ENCODE data around the gene TIMM50. TPM values are rescaled to one million over a fixed set of nuclear protein-coding genes. Genes with fewer than 3 reads are reported as not detected.
"Not testable (repeated sequence)": the region's sequence is repeated elsewhere in the genome, so short reads cannot be mapped to it uniquely, and the experiment has no call there.

The TIMM50 gene
- polyA plus RNA-seq, 1 donor from 2014 or later = 66.2 TPM

GRCh38 chr19:39448271-39448670 is 32.4 kb upstream of the TIMM50 start:
- no peaks in the 10 kb centered on the region for H3K27me3 ChIP-seq (ENCODE audit: insufficient read depth, low read depth, low read length)
- H3F3A ChIP-seq (ENCODE audit: insufficient read depth, low read length, poor library complexity, severe bottlenecking) = no peaks in the 10 kb centered on the region
- no peak overlapping the region for H3K4me2 ChIP-seq (ENCODE audit: low read length)
- H2AFZ ChIP-seq (ENCODE audit: low read depth, low read length) = no peak overlapping the region
- H3K9ac ChIP-seq (ENCODE audit: low read length) = no peak overlapping the region
- TF ChIP-seq EP300 (conservative IDR thresholded peaks at IDR 0.05; ENCODE audit: poor library complexity, severe bottlenecking) (no peak), CTCF (IDR thresholded peaks at IDR 0.05; ENCODE audit: poor library complexity, severe bottlenecking) (no peak), REST (IDR thresholded peaks at IDR 0.05; ENCODE audit: borderline replicate concordance) (no peak), EZH2 (IDR thresholded peaks at IDR 0.05; ENCODE audit: borderline replicate concordance, insufficient read depth, low read length, poor library complexity, severe bottlenecking) (no peak), SMC3 (conservative IDR thresholded peaks at IDR 0.05; ENCODE audit: poor library complexity) (no peak), MXI1 (conservative IDR thresholded peaks at IDR 0.05; ENCODE audit: poor library complexity, severe bottlenecking) (no peak), RAD21 (conservative IDR thresholded peaks at IDR 0.05) (no peak), TAF1 (IDR thresholded peaks at IDR 0.05; ENCODE audit: low read depth) (no peak), POLR2AphosphoS5 (IDR thresholded peaks at IDR 0.05) (no peak)
- peak overlapping the region; percentile 5 for H3K4me3 ChIP-seq (ENCODE audit: low read length)
- H3K9me3 ChIP-seq (ENCODE audit: low read length) = no peaks in the 10 kb centered on the region
- no peaks in the 10 kb centered on the region for H3K9me2 ChIP-seq (ENCODE audit: insufficient read depth, low read length)
- H3K27ac ChIP-seq (ENCODE audit: low read length) = no peak overlapping the region
- H3K36me3 ChIP-seq (ENCODE audit: insufficient read depth, low read length) = no peaks in the 10 kb centered on the region
- H4K20me1 ChIP-seq (ENCODE audit: insufficient read depth) = no peaks in the 10 kb centered on the region
- peaks cover 60% of the 10 kb centered on the region for H3K79me2 ChIP-seq (replicated peaks; ENCODE audit: insufficient read depth, low read length)

- no peak overlapping the region for H2AFZ ChIP-seq (ENCODE audit: low read depth, low read length)
- H3K79me2 ChIP-seq (replicated peaks; ENCODE audit: insufficient read depth, low read length) = peaks cover 58% of the 10 kb centered on the region
- H3K9ac ChIP-seq (ENCODE audit: low read length) = no peak overlapping the region
- H3K27me3 ChIP-seq (ENCODE audit: insufficient read depth, low read depth, low read length) = no peaks in the 10 kb centered on the region
- H3K4me2 ChIP-seq (ENCODE audit: low read length) = no peak overlapping the region
- no peaks in the 10 kb centered on the region for H4K20me1 ChIP-seq (ENCODE audit: insufficient read depth)
- no peak overlapping the region for H3K4me3 ChIP-seq (ENCODE audit: low read length)
- no peak overlapping the region for H3K27ac ChIP-seq (ENCODE audit: low read length)
- no peaks in the 10 kb centered on the region for H3K9me3 ChIP-seq (ENCODE audit: low read length)
- H3F3A ChIP-seq (ENCODE audit: insufficient read depth, low read length, poor library complexity, severe bottlenecking) = no peaks in the 10 kb centered on the region
- TF ChIP-seq EZH2 (IDR thresholded peaks at IDR 0.05; ENCODE audit: borderline replicate concordance, insufficient read depth, low read length, poor library complexity, severe bottlenecking) (no peak), CTCF (IDR thresholded peaks at IDR 0.05; ENCODE audit: poor library complexity, severe bottlenecking) (no peak), EP300 (conservative IDR thresholded peaks at IDR 0.05; ENCODE audit: poor library complexity, severe bottlenecking) (no peak), REST (IDR thresholded peaks at IDR 0.05; ENCODE audit: borderline replicate concordance) (no peak), MXI1 (conservative IDR thresholded peaks at IDR 0.05; ENCODE audit: poor library complexity, severe bottlenecking) (no peak), TAF1 (IDR thresholded peaks at IDR 0.05; ENCODE audit: low read depth) (no peak), RAD21 (conservative IDR thresholded peaks at IDR 0.05) (no peak), SMC3 (conservative IDR thresholded peaks at IDR 0.05; ENCODE audit: poor library complexity) (no peak), POLR2AphosphoS5 (IDR thresholded peaks at IDR 0.05) (no peak)
- no peaks in the 10 kb centered on the region for H3K36me3 ChIP-seq (ENCODE audit: insufficient read depth, low read length)
- no peaks in the 10 kb centered on the region for H3K9me2 ChIP-seq (ENCODE audit: insufficient read depth, low read length)
Measured at GRCh38 chr19:39449116-39449797, 31.4 kb upstream of the TIMM50 start.

GRCh38 chr19:39451257-39451656 is 29.4 kb upstream of the TIMM50 start:
- H3K9me2 ChIP-seq (ENCODE audit: insufficient read depth, low read length); H3K27ac ChIP-seq (ENCODE audit: low read length); H3K9ac ChIP-seq (ENCODE audit: low read length); H3F3A ChIP-seq (ENCODE audit: insufficient read depth, low read length, poor library complexity, severe bottlenecking); H4K20me1 ChIP-seq (ENCODE audit: insufficient read depth); H3K4me2 ChIP-seq (ENCODE audit: low read length); H3K27me3 ChIP-seq (ENCODE audit: insufficient read depth, low read depth, low read length); H3K4me3 ChIP-seq (ENCODE audit: low read length); H3K9me3 ChIP-seq (ENCODE audit: low read length); H3K36me3 ChIP-seq (ENCODE audit: insufficient read depth, low read length); H2AFZ ChIP-seq (ENCODE audit: low read depth, low read length): not testable (repeated sequence)
- H3K79me2 ChIP-seq (replicated peaks; ENCODE audit: insufficient read depth, low read length) = peaks cover 44% of the 10 kb centered on the region

Measured in neural cell (in vitro differentiated cells).